Activated naive CD4-positive, alpha-beta T cell treated with anti-CD3 and anti-CD28 coated beads, Interleukin-2, amount 50 U/mL, for 24 hours (primary cell): ENCODE measurements around the gene PCDH19.

Experiments
- H3K27ac Mint-ChIP-seq: one replicate; pipeline ENCODE4 v1.8.0; 2021; ENCODE audit warnings: mild to moderate bottlenecking, mixed read lengths
- H3K27me3 Mint-ChIP-seq: one replicate; pipeline ENCODE4 v1.8.0; 2021; ENCODE audit warnings: mixed read lengths
- H3K36me3 Mint-ChIP-seq: one replicate; pipeline ENCODE4 v1.8.0; 2021; ENCODE audit warnings: mixed read lengths
- H3K4me1 Mint-ChIP-seq: one replicate; pipeline ENCODE4 v1.8.0; 2021; ENCODE audit warnings: mixed read lengths
- H3K4me3 Mint-ChIP-seq: one replicate; pipeline ENCODE4 v1.8.0; 2021; ENCODE audit warnings: mild to moderate bottlenecking, mixed read lengths
- H3K9me3 Mint-ChIP-seq: one replicate; pipeline ENCODE4 v1.8.0; 2021; ENCODE audit warnings: mixed read lengths

The PCDH19 gene

GRCh38 chrX:100289066-100289558 is 121.0 kb downstream of the PCDH19 start:
- H3K36me3 Mint-ChIP-seq = no peaks in the 10 kb centered on the region
- H3K27me3 Mint-ChIP-seq = no peaks in the 10 kb centered on the region
- no peaks in the 10 kb centered on the region for H3K9me3 Mint-ChIP-seq
- no peaks in the 10 kb centered on the region for H3K4me1 Mint-ChIP-seq
- H3K27ac Mint-ChIP-seq = no peak overlapping the region
- no peak overlapping the region for H3K4me3 Mint-ChIP-seq

GRCh38 chrX:100277231-100277630 is 132.8 kb downstream of the PCDH19 start:
- no peaks in the 10 kb centered on the region for H3K36me3 Mint-ChIP-seq
- H3K27ac Mint-ChIP-seq = no peak overlapping the region
- H3K27me3 Mint-ChIP-seq = no peaks in the 10 kb centered on the region
- H3K4me3 Mint-ChIP-seq = no peak overlapping the region
- no peaks in the 10 kb centered on the region for H3K4me1 Mint-ChIP-seq
- H3K9me3 Mint-ChIP-seq = peaks cover 4% of the 10 kb centered on the region

GRCh38 chrX:100274916-100275315 is 135.2 kb downstream of the PCDH19 start:
- Mint-ChIP-seq H3K4me3 (no peak overlapping the region), H3K27ac (no peak overlapping the region), H3K36me3 (no peaks in the 10 kb centered on the region), H3K4me1 (no peaks in the 10 kb centered on the region), H3K9me3 (no peaks in the 10 kb centered on the region), H3K27me3 (no peaks in the 10 kb centered on the region)

- H3K27ac Mint-ChIP-seq = no peak overlapping the region
- no peak overlapping the region for H3K4me3 Mint-ChIP-seq
- no peaks in the 10 kb centered on the region for H3K27me3 Mint-ChIP-seq
- no peaks in the 10 kb centered on the region for H3K4me1 Mint-ChIP-seq
- no peaks in the 10 kb centered on the region for H3K9me3 Mint-ChIP-seq
- no peaks in the 10 kb centered on the region for H3K36me3 Mint-ChIP-seq
Measured at GRCh38 chrX:100265179-100265578, 144.9 kb downstream of the PCDH19 start.

- no peaks in the 10 kb centered on the region for H3K27me3 Mint-ChIP-seq
- no peak overlapping the region for H3K27ac Mint-ChIP-seq
- H3K36me3 Mint-ChIP-seq = no peaks in the 10 kb centered on the region
- H3K9me3 Mint-ChIP-seq = no peaks in the 10 kb centered on the region
- no peak overlapping the region for H3K4me3 Mint-ChIP-seq
- no peaks in the 10 kb centered on the region for H3K4me1 Mint-ChIP-seq
Measured at GRCh38 chrX:100264200-100264599, 145.9 kb downstream of the PCDH19 start.

- no peaks in the 10 kb centered on the region for H3K9me3 Mint-ChIP-seq
- H3K36me3 Mint-ChIP-seq = no peaks in the 10 kb centered on the region
- H3K4me3 Mint-ChIP-seq = no peak overlapping the region
- H3K4me1 Mint-ChIP-seq = no peaks in the 10 kb centered on the region
- no peak overlapping the region for H3K27ac Mint-ChIP-seq
- no peaks in the 10 kb centered on the region for H3K27me3 Mint-ChIP-seq
Measured at GRCh38 chrX:100263650-100264049, 146.4 kb downstream of the PCDH19 start.

- H3K27me3 Mint-ChIP-seq = peaks cover 2% of the 10 kb centered on the region
- H3K27ac Mint-ChIP-seq = no peak overlapping the region
- H3K9me3 Mint-ChIP-seq = peaks cover 4% of the 10 kb centered on the region
- H3K36me3 Mint-ChIP-seq = no peaks in the 10 kb centered on the region
- no peak overlapping the region for H3K4me3 Mint-ChIP-seq
- H3K4me1 Mint-ChIP-seq = no peaks in the 10 kb centered on the region
Measured at GRCh38 chrX:100248885-100249493, 161.1 kb downstream of the PCDH19 start.

GRCh38 chrX:100247826-100248225 is 162.2 kb downstream of the PCDH19 start:
- Mint-ChIP-seq H3K9me3 (peaks cover 4% of the 10 kb centered on the region), H3K4me3 (no peak overlapping the region), H3K27ac (no peak overlapping the region), H3K36me3 (no peaks in the 10 kb centered on the region), H3K27me3 (peaks cover 2% of the 10 kb centered on the region), H3K4me1 (no peaks in the 10 kb centered on the region)

- Mint-ChIP-seq H3K27ac (no peak overlapping the region), H3K9me3 (peaks cover 4% of the 10 kb centered on the region), H3K36me3 (no peaks in the 10 kb centered on the region), H3K4me3 (no peak overlapping the region), H3K27me3 (peaks cover 2% of the 10 kb centered on the region), H3K4me1 (no peaks in the 10 kb centered on the region)
Measured at GRCh38 chrX:100244681-100245080, 165.4 kb downstream of the PCDH19 start.
